Iris pigment epithelial cell (primary cell): ENCODE measurements around the gene SLC25A45.
A peak's percentile ranks its signal among the peaks of the same experiment; 100 is the strongest.

ENCODE experiments used
- DNase-seq: peaks from one replicate; pipeline ENCODE4 v3.0.0-alpha.2; 2011; ENCODE audit warnings: low read depth

SLC25A45 gene

DNA sequence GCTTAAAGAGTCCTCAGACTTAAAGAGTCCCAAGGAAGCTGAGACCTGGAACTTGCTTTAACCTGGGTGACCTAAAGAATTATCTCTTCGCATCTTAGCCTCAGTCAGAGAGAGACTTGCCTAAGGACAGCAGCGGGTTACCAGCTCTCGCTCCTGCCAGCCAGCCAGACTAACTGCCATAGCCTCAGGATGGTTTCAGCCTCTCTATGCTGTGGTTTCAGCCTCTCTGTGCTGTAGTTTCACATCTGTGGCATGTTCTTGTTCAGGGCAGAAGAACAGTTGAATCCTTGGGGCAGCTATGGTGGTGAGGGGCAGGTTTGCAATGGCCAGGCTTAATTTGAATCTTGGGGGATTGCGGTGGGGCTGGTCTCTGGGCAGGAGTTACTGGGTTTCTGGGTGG lies 6.3 kb upstream of the SLC25A45 start:
- no peak for DNase-seq

DNA sequence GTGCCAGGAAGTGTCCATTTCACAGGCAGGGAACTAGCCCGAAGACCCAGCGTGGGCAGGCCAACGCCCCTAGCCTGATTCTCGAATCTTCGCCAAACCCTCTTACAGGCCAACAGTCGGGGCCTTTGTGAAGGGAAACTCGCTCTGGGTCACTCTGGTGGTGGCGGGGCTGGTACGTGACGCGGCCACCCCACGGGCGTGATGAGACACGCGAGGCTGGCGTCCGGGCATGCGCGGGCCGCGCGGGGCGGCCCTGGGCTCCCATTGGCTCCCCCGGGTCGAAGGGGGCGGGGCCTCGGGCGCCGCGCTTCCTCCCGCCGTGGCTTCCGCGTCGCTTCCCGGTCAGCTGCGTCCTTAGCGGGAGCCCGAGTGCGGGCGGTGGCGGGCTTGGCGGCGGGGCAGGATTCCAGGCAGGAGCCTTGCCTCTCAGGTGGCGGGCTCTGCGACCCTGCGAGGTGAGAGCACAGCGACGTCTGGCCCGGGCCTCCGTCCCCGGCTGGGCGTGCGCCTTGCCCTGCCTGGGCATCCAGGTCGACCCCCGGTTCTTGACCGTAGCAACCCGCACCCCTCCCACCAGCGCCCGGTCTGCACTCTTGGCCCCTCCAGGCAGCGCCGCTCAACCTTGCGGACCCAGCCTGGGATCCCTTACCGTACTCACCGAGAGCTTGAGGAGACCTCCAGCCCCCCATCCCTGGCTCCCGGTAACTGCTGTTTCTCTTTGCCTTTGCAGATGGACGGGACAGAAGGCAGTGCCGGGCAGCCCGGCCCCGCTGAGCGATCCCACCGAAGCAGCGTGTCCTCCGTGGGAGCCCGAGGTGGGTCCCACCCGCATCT lies 4.1 kb upstream of the SLC25A45 start, which contains the start of gene FRMD8:
Gene FRMD8, plus strand, starts transcription at position 331 of the 834 bp plus-strand sequence. Its CDS starts 400 bp downstream, at position 731.
- peak; percentile 72 for DNase-seq

DNA sequence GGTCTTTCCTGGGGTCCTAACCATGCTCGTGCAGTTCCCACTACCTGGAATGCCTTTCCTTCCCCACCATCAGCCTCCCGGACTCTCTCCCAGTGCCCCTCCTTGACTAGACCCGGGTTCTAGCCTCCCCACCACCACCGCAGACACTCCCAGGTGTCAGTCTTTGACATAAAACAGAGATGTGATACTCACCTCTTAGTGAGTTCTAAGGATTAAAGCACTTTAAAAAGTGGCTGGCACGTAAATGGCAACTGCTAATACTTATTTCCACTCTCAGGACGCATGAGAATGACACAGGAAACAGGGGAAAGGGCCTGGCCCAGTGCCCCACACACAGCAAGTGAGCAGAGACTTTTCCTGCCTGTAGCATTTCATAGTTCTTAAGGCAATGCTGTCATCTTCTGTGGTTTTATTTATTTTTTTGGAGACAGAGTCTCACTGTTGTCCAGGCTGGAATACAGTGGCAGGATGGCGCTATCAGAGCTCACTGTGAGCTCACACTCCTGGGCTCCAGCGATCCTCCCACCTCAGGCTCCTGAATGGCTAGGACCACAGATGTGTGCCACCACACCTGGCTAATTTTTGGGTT lies 1.9 kb upstream of the SLC25A45 start:
- peak; percentile 37 for DNase-seq

DNA sequence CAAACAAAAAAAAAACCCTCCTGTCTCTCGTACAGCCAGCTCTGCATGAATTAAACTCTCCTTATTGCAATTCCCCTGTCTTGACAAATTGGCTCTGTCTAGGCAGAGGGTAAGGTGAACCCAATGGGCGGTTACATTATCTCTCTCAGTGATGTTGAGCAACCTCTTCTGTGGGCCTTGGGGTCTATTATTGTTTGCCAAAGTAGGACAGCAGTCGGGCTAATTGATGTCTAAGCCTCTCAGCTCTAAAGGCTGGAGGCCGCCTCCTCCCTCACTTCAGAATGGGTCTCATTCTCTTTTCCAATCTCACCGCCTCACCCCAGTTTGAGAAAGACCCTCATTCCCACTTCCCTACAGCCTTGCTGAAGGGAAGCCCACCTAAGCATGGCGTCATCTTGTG lies 1.3 kb upstream of the SLC25A45 start:
- no peak for DNase-seq

DNA sequence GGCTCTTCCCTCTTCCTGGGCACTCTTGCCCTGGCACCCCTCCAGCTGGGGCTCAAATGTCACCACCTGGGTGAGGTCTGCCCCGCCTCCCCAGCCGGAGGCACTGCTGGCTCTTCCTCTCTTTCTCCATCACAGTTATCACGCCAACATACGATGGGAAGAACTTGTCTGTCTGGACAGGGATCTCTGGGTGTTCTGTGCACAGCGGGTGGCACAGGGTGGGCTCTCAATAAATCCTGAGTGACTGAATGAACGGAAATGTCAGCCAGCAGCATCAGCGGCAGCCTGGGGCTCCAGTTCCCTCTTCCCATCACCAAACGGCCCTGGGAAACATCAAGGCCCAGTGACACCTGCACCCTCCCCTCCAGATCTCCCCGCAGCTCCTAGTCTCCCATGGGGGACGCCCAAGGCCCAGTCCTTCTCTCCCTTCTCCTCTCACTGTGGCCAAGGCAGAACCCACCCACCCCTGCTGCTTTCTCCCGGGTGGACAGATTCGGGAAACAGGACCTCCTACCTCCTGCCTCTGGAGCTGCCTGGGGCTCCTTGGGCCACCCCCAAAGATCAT lies 440 bp upstream of the SLC25A45 start:
- no peak for DNase-seq

DNA sequence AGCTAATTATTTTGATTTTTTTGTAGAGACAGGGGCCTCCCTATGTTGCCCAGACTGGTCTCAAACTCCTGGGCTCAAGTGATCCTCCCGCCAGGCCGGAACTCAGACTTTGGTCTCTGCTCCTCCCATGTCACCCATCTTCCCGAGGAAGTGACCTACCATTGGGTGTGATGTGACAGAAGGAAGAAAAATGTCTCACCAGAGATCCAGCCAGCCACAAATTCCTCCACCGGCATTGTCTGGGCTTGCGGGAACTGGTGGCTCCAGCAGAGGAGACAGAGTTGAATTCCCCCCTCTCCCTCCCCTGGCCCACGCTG lies 772 bp downstream of the SLC25A45 start:
- DNase-seq: peak; percentile 61

DNA sequence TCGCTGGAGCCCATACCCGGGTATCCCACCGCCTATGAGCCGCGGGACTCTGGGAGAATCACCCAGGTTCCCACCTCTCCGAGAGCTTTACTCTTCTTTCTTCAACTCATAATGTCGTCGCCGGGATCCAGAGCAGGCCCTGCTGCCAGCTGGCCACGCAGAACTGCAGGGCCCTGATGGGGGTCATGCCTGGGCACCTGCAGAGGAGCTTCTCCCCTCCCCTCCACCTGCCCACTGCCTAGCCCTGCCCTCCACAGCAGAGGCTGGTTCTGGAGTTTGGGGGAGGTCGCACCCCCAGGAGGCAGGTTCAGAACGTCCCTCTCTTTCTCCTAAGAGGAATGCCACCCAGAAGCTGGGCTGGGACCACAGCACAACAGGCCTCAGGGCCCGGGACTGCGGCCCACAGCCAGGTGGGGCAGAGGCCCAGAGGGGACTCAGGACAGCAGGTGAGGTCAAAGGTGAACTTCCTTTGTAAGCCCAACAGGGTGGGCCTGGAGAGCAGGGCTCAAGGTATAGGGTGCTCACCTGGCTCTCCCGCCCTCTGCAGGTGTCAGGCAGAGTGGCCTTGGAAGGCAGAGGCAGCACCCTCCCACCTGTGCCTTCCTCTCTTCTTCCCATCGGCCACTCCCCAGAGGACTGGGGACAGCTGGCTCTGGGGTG lies 1.9 kb downstream of the SLC25A45 start:
- no peak for DNase-seq

DNA sequence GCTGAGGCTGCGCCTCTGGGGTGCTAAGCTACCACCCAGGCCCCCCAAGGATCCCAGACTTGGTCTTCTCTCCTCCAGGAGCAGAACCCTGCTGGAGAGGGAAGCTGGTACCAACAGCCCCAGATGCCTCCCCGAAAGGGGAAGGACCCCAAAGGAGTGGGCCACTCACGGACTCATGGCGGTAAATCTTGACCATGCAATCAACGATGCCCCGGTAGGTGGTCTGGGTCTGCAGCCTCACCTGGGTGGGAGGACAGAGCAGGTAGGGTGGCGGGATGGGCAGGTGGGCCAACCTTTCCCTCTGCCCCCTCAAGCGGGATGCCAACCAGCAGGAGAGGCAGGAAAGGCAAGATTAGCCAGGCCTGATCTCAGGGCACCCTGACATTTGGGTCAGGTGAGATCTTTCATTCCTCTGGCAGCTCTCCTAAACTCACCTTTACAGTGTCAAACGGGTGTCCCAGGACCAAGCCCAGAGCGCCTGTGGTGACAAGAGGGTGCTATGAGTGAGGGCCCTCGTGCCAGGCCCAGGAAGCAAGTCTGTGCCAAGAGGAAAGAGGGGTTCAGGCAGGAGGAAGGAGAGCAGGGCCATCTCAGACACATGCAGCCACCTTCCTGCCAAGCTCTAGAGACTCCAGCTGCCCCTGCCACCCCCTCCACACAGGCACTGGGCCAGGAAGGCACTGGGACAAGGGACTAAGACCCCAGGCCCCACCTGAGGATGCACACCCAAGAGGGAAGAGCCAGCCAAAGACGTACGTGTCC lies 2.6 kb downstream of the SLC25A45 start:
- no peak for DNase-seq

DNA sequence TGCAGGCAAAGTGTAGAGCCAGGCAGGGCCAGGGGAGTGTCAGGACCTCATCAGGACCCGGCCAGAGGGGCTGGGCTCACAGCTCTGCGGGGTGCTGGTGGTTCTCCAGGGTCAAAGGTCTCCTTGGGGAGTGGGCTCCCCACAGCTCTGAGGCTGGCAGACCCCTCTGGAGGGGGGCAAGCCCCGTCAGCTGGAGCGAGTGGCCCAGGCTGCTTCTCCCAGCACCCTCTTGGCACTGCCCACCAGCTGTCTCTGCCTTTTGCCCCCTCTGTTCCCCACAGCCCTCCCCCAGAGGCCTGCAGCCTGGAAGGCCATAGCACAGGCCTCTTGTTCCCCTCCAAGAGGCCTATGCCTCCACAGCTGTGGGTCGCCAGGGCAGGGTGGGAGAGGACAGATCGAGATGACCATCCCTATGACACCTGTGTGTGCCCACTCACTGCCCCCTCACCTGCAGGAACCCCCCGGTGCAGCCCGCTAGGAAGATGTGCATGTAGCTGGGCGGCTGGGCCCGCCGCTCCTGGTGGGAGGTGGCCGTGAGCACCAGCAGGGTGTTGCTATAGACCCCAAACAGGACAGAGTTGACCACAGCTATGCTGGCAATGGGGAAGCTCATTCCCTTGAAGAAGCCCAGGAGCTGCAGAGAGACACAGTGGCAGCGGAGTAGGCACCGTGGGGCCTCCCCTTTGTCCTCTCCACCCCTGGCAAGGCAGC lies 3.4 kb downstream of the SLC25A45 start:
- DNase-seq: no peak

DNA sequence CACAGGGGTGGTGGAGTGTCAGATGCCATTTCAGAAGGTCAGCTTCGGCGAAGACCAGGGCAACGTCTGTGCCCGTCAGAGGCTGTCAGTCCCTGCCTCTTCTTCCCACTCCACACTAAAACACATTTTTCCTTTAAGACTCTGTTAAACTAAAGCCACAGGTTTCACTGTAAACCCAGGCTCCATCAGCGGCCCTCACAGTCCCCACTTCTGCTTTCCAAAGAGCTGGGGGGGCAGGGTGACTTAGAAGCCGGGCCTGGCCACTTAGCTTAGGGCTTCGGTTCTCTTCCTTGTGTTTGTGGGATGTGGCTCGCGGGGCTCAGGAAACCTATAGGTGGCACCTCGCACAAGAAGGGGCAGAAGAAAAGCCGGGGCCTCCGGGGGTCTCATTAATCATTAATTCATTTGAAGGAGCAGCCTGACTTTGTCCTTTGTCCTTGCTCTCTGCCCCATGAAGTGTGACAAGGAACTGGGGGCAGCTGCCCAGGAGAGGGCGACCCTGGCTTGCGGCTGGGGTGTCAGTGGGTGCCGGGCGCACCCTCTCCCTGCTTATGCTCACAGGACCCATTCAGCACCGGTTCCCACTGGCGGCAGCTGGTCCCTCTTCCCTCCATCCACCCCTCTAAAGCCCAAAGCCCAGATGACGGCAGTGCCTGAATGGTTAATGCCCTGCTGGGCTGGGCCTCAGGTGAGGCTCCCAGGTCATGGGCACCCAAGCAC lies 4.1 kb downstream of the SLC25A45 start:
- DNase-seq: no peak

DNA sequence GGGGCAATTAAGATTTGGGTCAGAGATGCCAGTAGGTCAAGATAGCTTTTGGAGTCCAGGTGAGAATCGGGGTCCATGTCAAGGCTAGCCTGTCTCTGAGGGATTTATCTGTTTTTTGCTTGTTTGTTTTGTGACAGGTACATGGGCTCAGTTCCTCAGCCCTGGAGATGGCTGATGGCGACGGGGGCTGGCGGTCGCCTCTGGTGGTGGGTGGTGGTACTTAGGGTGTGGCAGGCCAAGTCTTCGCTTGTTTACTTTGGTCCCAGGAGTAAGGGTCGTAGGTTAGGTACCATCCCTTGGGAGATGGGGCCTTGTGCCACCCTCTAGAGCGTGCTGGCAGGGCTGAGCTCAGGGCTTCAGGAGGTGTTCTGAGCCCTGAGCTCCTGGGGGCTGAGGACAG lies 4.7 kb downstream of the SLC25A45 start:
- no peak for DNase-seq

DNA sequence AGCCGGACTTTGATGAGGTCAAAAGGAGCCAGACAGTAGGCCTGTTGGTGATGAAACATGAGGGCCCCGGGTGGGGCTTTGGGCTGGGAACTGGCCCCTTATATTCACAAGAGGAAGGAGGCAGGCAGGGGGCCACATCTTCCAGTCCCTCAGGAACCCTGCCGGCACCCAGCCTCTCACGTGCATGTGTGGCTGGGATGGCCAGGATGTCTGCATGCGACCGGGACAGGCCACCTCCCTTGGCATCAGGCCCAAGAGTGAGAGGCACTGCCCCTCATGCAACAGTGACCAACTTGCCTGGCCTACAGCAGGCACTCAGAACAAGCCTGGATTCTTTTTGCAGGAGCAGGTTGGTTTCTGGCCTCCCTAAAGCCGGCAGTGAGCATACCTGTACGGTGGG lies 5.4 kb downstream of the SLC25A45 start:
- DNase-seq: no peak

DNA sequence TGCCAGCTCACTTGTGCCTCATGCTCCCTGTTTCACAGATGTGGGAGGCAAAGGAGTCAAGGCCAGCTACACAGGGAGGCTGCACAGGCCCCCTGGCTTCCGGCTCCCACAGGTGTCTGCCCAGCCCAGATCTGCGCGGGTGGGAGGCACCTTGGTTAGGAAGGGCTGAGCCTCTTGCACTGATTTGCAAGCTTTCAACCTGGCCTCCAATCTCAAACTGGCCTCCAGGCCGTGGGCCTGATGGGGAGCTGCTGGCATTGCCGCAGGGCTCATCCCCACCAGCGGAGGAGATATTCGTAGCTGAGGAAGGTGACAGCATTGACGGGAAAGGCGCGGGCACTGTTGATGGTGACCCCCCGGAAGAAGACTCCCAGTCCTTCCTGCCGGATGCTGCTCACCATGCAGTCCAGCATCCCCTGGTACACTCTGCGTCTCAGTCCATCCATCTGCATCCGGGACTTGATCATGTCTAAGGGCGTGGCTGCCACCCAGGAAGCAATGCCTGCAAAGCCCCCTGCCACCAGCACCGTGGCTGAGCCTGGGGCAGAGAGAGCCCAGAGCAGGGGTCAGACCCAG lies 6.2 kb downstream of the SLC25A45 start:
- DNase-seq: no peak

DNA sequence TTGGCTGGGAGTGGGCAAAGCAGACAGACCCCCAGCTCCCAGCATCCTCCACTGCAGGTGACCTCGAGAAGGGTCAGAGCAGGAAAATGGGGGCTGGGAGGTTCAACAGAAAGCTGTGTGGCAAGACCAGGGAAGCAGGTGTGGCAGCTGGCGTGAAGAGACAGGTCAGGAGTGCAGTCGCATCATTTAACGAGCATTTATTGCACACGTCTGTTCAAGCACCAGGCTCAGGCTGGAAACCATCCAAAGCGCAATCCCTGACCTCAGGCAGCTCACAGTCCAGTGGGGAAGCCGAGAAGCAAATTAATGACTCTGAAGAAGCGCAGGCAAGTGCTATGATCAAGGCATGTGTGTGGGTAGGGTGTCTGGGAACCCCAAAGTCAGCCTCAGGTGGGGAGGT lies 7.4 kb downstream of the SLC25A45 start:
- DNase-seq: no peak

DNA sequence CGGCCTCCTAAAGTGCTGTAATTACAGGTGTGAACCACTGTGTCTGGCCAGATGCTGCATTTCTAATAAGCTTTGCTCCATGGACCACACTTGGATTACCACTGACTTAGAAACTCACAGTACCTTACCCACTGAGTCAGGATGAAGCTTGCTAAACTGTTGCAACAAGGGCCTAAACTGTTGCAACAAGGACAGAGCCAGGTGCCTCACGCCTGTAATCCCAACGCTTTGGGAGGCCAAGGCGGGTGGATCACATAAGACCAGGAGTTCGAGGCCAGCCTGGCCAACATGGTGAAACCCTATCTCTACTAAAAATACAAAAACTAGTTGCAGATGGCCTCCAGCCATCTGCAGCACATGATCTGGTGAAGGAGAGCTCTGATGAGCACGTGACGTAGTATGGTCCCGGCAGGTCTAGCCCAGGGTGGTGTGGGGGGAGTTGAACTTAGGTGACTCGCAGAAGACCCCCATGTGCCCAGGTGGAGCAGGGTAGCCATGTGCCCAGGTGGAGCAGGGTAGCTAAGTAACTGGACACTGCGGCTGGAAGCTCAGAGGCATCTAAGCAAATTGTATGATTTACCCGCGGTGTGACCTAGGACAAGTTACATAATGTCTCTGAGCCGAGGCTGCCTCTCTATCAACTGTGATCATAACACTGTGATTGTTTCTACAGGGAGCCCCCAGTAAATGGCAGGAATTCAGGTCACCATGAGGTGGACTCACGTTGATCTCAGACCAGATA lies 8.4 kb downstream of the SLC25A45 start:
- no peak for DNase-seq

DNA sequence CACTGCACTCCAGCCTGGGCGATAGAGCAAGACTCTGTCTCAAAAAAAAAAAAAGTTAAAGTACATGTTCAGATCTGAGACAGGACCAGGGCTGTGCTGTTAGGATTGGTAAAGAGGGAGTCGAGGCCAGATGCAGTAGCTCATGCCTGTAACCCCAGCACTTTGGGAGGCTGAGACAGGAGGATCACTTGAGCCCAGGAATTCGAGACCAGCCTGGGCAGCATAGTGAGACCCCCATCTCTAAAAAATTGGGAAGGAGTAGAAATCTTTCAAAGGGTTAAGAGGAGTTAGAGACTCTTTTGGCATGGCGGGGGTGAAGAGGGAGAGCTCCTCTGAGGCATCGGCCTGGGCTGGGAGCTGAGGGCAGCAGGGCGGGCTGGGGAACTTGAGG lies 11.8 kb downstream of the SLC25A45 start:
- no peak for DNase-seq

DNA sequence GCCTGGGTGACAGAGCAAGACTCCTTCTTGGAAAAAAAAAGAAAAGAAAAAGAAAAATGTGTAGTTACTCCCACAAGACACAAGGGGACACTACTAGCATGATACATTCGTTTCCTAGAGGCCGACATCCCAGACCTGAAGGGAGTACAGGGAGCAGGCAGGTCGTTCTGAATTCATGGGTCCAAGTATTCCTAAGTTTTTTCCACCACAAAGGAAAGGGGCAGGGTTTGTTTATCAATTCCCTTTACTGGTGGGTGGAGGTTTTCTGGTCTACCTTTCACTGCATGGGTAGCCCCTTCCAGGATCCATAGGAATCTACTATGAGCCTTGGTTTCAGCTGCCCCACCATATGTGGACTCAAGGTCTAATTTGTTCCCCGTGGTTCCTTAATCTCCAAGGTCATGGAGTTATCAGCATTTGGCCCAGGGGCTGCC lies 16.1 kb downstream of the SLC25A45 start:
- DNase-seq: peak; percentile 79

DNA sequence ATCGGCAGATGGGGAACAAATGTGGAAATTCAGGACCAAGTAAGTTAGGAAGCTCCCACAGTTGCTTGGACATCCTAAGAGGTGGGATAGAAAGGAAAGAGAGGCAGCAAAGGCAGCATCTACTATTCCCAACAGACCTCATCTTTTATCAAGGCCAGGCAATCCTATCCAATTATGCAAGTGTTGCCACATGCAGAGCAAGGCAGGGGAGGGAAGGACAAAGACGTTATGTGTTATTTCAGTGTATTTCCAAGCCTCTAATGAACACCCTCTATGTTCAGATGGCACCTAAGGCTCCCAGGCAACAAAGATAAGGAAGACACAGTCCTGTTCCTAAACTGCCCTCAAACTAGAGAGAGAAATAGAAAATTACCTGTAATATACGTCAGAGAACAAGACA lies 18.7 kb downstream of the SLC25A45 start:
- DNase-seq: no peak

DNA sequence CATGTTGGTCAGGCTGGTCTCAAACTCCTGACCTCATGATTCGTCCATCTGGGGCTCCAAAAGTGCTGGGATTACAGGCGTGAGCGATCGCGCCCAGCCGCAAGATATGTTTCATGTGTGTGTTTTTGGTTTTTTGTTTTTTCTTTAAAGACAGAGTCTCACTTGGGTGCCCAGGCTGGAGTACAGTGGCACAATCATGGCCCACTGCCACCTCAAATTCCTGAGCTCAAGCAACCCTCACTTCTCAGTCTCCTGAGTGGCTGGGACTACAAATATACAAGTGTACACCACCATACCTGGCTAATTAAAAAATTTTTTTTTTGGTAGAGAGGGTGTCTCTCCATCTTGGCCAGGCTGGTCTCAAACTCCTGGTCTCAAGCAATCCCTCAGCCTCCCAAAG lies 19.5 kb downstream of the SLC25A45 start:
- DNase-seq: no peak
